ENCODE data around the gene EFCAB11.

EFCAB11 gene

GRCh38 chr14:89912667-89913211 is 41.8 kb downstream of the EFCAB11 start:
- Mint-ChIP-seq H3K4me3 (no peak overlapping the region), H3K36me3 (ENCODE audit: low read depth) (peaks cover 6% of the 10 kb centered on the region), H3K4me1 (peaks cover 28% of the 10 kb centered on the region), H3K9me3 (no peaks in the 10 kb centered on the region), H3K27ac (no peak overlapping the region), H3K27me3 (ENCODE audit: low read depth, poor library complexity) (peaks cover 4% of the 10 kb centered on the region)
- DNase-seq: no peak
- no peak for TF ChIP-seq CTCF (IDR thresholded peaks at IDR 0.05)

- no peak for TF ChIP-seq CTCF (IDR thresholded peaks at IDR 0.05)
- H3K4me3 Mint-ChIP-seq: no peak overlapping the region
- peaks cover 6% of the 10 kb centered on the region for H3K27me3 Mint-ChIP-seq (ENCODE audit: low read depth, poor library complexity)
- peaks cover 28% of the 10 kb centered on the region for H3K4me1 Mint-ChIP-seq
- no peak overlapping the region for H3K27ac Mint-ChIP-seq
- no peak for DNase-seq
- peaks cover 6% of the 10 kb centered on the region for H3K36me3 Mint-ChIP-seq (ENCODE audit: low read depth)
- no peaks in the 10 kb centered on the region for H3K9me3 Mint-ChIP-seq
Observed at GRCh38 chr14:89912221-89912620, 42.3 kb downstream of the EFCAB11 start.

- Mint-ChIP-seq H3K9me3 (no peaks in the 10 kb centered on the region), H3K4me3 (no peak overlapping the region), H3K4me1 (peaks cover 28% of the 10 kb centered on the region), H3K36me3 (ENCODE audit: low read depth) (peaks cover 6% of the 10 kb centered on the region), H3K27ac (peak overlapping the region; percentile 39), H3K27me3 (ENCODE audit: low read depth, poor library complexity) (peaks cover 6% of the 10 kb centered on the region)
- TF ChIP-seq CTCF (IDR thresholded peaks at IDR 0.05): no peak
- DNase-seq: no peak
Observed at GRCh38 chr14:89911010-89911919, 43.3 kb downstream of the EFCAB11 start.

GRCh38 chr14:89910691-89911009 is 43.9 kb downstream of the EFCAB11 start:
- peaks cover 28% of the 10 kb centered on the region for H3K4me1 Mint-ChIP-seq
- H3K36me3 Mint-ChIP-seq (ENCODE audit: low read depth): peaks cover 6% of the 10 kb centered on the region
- no peaks in the 10 kb centered on the region for H3K9me3 Mint-ChIP-seq
- H3K27ac Mint-ChIP-seq: no peak overlapping the region
- no peak overlapping the region for H3K4me3 Mint-ChIP-seq
- peaks cover 6% of the 10 kb centered on the region for H3K27me3 Mint-ChIP-seq (ENCODE audit: low read depth, poor library complexity)
- DNase-seq: no peak
- no peak for TF ChIP-seq CTCF (IDR thresholded peaks at IDR 0.05)

GRCh38 chr14:89909586-89909985 is 44.9 kb downstream of the EFCAB11 start:
- Mint-ChIP-seq H3K36me3 (ENCODE audit: low read depth) (peaks cover 13% of the 10 kb centered on the region), H3K4me1 (peaks cover 28% of the 10 kb centered on the region), H3K27me3 (ENCODE audit: low read depth, poor library complexity) (peaks cover 6% of the 10 kb centered on the region), H3K27ac (no peak overlapping the region), H3K4me3 (no peak overlapping the region), H3K9me3 (no peaks in the 10 kb centered on the region)
- no peak for DNase-seq
- no peak for TF ChIP-seq CTCF (IDR thresholded peaks at IDR 0.05)
